ENCODE measurements around the gene PCDHGB6. TPM values are rescaled to one million over a fixed set of nuclear protein-coding genes. Genes with fewer than 3 reads are reported as not detected.

Gene PCDHGB6
- total RNA-seq: 2.9 and 3.3 TPM in 2 replicates

DNA sequence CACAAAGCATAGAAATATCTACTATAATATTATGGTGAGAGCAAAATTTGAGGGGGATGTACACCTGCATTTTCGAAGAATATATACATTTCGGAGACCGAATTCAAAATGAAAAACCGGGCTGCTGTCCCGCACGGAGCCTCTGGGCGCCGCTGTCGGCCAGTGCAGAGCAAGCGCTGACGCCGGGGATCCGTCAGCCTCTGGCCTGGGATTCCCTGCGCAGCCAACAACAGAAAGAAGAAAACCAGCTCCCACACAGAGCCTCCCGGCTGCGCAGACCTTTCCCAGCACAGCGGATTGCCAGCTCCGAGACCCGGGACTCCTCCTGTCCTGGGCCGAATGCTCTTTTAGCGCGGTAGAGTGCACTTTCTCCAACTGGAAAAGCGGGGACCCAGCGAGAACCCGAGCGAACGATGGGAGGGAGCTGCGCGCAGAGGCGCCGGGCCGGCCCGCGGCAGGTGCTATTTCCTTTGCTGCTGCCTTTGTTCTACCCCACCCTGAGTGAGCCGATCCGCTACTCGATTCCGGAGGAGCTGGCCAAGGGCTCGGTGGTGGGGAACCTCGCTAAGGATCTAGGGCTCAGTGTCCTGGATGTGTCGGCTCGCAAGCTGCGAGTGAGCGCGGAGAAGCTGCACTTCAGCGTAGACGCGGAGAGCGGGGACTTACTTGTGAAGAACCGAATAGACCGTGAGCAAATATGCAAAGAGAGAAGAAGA lies at the start of gene PCDHGB6:
TSS of gene PCDHGB6 (plus strand) at position 232 of the 716 bp plus-strand sequence. CDS start at position 414, 182 bp downstream.

DNA sequence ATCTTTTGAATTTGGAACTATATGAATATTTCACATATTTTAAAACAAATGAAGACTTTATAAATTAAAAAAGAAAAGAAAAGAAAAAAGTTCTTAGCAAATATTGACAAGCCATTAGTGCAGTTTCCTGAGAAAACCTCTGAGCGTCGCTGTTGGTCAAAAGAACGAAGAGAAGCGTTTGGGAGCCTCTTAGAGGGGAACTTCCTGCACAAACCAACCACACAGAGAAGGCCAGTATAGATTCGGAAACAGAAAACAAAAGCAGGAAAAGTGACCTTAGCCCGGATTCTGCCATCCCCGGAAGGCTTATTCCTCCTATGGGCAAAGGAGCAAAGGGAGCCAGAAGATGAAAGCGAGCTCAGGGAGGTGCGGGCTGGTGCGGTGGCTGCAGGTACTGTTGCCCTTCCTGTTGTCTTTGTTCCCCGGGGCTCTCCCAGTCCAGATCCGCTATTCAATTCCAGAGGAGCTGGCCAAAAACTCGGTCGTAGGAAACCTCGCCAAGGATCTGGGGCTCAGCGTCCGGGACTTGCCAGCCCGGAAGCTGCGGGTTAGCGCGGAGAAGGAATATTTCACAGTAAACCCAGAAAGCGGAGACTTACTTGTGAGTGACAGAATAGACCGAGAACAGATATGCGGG lies 47.9 kb upstream of the PCDHGB6 start, which contains the start of gene PCDHGB2:
TSS of gene PCDHGB2 (plus strand) at position 205 of the 637 bp plus-strand sequence. CDS start at position 347, 142 bp downstream.

DNA sequence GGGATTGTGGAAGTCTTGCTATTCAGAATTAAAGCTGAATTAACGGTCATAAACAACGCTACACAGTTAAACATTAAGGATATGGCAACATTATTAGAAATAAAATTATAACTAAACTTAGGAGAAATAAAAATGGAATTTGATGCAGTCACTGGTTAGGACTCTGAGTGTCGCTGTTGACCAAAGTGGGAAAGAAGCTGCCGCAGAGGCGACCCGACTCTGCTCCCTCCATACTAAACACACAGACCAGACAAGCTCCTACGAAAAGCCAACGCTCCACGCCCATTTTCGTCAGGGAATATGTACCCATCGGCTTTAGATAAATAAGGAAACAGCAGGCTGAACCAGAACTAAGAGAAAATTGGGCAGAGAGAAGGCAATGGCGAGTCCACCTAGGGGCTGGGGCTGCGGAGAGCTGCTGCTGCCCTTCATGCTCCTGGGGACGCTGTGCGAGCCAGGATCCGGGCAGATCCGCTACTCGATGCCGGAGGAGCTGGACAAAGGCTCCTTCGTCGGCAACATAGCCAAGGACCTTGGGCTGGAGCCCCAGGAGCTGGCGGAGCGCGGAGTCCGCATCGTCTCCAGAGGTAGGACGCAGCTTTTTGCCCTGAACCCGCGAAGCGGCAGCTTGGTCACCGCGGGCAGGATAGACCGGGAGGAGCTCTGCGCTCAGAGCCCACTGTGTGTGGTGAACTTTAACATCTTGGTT lies 43.7 kb upstream of the PCDHGB6 start, which contains the start of gene PCDHGA5:
TSS of gene PCDHGA5 (plus strand) at position 211 of the 709 bp plus-strand sequence. CDS start at position 380, 169 bp downstream.

DNA sequence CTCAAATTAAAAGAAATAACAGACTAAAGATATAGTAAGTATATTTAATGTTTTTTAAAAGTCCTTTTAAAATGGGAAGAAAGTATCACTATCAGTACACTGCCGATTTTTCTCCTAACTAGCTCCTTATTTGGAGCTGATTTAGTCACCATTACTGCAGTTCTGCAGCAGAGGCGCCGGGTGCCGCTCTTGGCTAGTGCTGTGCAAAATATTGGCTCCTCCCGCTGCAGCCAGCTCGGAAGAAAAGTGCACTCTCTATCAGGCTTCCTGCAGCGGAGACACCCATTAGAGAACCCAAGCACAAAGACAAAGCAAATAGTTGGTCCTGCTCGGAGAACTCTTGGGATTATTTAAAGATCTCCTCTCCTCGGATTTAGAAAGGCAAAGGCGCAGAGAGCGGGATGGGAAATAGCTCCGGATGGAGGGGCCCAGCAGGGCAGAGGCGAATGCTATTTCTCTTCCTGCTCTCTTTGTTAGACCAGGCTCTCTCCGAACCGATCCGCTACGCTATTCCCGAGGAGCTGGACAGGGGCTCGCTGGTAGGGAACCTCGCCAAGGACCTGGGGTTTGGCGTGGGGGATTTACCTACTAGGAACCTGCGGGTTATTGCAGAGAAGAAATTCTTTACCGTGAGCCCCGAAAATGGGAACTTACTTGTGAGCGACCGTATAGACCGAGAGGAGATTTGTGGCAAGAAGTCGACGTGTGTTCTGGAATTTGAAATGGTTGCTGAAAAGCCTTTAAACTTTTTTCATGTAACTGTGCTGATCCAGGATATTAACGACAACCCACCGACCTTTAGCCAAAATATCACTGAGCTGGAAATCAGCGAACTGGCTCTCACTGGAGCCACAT lies 37.6 kb upstream of the PCDHGB6 start, which contains the start of gene PCDHGB3:
TSS of gene PCDHGB3 (plus strand) at position 249 of the 855 bp plus-strand sequence. CDS start at position 402, 153 bp downstream.

DNA sequence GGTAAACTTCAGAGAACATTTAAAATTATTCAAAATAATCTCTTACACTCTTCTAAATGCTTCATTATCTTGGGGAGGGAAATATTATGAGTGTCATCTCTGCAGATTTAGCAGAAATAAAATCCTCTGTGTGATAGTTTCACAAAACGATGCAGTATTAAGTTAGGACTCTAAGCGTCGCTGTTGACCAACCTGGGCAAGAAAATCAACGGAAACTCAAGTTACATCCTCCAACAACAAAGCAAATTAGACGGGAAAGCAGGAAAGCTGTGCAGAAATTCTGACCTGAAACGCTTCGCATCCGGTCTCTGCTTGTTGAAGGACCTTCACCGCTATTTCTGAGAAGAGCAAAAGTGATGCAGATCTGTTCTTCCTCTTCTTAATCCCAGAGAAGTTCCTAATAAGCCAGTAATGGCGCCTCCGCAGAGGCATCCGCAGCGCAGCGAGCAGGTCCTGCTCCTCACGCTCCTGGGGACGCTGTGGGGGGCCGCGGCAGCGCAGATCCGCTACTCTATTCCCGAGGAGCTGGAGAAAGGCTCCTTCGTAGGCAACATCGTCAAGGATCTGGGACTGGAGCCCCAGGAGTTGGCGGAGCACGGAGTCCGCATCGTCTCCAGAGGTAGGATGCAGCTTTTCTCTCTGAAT lies 34.0 kb upstream of the PCDHGB6 start, which contains the start of gene PCDHGA6:
TSS of gene PCDHGA6 (plus strand) at position 219 of the 645 bp plus-strand sequence. CDS start at position 412, 193 bp downstream.

DNA sequence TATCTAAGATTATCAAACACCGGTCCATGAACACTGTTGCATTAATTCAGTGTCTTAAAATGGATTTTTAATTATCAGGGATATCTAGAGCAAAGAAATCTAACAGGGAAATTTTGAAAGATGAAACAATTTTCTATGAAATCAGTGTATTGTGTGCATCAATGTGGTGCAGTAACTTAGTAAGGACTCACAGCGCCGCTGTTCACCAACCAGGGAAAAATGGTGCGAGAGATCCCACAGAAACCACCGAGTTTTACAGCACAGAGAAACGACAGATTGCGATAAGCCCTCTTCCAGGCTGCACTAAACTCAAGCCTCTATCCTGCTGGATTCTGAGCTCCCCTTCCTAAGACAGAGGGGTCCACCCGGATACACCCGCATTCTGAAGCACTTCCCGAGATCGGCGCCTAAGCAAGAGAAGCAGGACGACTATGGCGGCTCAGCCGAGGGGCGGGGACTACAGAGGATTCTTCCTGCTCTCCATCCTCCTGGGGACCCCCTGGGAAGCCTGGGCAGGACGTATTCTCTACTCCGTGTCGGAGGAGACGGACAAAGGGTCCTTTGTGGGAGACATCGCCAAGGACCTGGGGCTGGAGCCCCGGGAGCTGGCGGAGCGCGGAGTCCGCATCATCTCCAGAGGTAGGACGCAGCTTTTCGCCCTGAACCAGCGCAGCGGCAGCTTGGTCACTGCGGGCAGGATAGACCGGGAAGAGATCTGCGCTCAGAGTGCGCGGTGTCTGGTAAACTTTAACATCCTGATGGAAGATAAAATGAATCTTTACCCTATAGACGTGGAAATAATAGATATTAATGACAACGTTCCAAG lies 25.1 kb upstream of the PCDHGB6 start, which contains the start of gene PCDHGA7:
TSS of gene PCDHGA7 (plus strand) at position 274 of the 826 bp plus-strand sequence. CDS start at position 432, 158 bp downstream.

DNA sequence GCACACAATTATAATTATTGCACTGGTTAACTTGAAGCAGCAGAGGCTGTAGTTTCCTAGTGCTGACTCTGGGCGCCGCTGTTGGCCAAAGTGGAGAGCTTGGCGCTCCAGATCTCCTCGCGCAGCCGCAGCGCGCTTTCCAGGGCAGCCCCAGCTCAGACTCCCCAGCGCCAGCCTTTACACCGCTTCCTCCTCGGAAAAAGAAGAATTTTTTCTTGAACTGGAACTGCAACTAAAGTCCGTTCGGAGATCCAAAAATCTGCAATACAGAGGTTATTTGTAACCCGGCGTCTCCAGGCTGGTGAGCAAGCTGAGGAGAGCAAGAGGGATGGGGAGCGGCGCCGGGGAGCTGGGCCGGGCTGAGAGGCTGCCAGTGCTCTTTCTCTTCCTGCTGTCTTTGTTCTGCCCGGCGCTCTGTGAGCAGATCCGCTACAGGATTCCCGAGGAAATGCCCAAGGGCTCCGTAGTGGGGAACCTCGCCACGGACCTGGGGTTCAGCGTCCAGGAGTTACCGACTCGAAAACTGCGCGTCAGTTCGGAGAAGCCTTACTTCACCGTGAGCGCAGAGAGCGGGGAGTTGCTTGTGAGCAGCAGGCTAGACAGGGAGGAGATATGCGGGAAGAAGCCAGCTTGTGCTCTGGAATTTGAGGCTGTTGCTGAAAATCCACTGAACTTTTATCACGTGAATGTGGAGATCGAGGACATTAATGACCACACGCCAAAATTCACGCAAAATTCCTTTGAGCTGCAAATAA lies 20.1 kb upstream of the PCDHGB6 start, which contains the start of gene PCDHGB4:
TSS of gene PCDHGB4 (plus strand) at position 142 of the 755 bp plus-strand sequence. CDS start at position 329, 187 bp downstream.

DNA sequence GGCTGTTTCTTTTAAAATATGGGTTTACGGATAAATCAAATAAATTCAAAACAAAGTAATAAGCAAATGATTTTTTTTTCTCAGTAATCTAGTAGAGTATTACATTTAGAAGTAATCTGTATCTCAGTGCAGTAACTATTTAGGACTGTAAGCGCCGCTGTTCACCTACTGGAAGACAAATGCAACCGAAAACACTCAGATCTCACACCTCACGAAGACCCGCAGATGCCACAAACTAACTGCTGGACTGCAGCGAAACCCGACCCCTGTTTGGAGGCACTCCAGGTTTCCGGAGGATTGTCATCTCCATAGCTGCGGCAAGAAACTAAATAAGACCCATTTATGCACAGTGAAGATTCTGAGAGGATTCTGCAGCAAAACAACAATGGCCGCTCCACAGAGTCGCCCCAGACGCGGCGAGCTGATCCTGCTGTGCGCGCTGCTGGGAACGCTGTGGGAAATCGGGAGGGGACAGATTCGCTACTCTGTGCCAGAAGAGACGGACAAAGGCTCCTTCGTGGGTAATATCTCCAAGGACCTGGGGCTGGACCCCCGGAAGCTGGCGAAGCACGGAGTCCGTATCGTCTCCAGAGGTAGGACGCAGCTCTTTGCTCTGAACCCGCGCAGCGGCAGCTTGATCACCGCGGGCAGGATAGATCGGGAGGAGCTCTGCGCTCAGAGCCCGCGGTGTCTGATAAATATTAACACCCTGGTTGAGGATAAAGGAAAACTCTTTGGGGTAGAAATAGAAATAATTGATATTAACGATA lies 15.2 kb upstream of the PCDHGB6 start, which contains the start of gene PCDHGA8:
TSS of gene PCDHGA8 (plus strand) at position 205 of the 770 bp plus-strand sequence. CDS start at position 386, 181 bp downstream.

DNA sequence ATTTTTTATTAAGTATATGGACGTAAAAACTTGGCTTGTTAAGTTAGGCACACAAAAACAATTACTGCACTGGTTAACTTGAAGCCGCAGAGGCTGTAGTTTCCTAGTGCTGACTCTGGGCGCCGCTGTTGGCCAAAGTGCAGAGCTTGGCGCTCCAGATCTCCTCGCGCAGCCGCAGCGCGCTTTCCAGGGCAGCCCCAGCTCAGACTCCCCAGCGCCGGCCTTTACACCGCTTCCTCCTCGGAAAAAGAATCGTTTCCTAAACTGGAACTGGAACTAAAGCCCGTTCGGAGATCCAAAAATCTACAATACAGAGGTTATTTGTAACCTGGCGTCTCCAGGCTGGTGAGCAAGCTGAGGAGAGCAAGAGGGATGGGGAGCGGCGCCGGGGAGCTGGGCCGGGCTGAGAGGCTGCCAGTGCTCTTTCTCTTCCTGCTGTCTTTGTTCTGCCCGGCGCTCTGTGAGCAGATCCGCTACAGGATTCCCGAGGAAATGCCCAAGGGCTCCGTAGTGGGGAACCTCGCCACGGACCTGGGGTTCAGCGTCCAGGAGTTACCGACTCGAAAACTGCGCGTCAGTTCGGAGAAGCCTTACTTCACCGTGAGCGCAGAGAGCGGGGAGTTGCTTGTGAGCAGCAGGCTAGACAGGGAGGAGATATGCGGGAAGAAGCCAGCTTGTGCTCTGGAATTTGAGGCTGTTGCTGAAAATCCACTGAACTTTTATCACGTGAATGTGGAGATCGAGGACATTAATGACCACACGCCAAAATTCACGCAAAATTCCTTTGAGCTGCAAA lies 9.9 kb upstream of the PCDHGB6 start, which contains the start of gene PCDHGB5:
TSS of gene PCDHGB5 (plus strand) at position 192 of the 796 bp plus-strand sequence. CDS start at position 373, 181 bp downstream.

DNA sequence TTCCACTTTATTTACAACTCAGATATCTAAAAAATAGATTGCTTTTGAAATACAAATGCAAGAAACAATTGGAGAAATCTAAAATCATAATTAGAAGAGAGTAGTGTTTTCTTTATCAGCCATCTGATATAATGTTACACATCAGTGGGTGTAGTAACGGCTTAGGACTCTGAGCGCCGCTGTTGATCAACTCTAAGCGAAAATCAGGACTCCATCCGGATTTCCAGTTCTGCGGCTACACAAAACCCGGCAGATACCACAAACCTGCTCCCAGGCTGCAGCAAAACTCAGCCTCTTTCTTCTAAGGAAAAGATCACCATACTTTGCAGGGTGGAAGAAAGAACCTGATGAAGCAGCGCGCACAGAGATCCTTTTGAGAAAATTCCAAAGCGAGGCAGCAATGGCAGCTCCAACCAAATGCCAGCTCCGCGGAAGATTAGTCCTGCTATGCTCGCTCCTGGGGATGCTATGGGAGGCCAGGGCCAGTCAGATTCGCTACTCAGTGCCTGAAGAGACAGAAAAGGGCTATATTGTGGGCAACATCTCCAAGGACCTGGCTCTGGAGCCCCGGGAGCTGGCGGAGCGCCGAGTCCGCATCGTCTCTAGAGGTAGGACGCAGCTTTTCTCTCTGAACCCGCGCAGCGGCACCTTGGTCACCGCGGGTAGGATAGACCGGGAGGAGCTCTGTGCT lies 5.1 kb upstream of the PCDHGB6 start, which contains the start of gene PCDHGA9:
TSS of gene PCDHGA9 (plus strand) at position 226 of the 691 bp plus-strand sequence. CDS start at position 401, 175 bp downstream.

DNA sequence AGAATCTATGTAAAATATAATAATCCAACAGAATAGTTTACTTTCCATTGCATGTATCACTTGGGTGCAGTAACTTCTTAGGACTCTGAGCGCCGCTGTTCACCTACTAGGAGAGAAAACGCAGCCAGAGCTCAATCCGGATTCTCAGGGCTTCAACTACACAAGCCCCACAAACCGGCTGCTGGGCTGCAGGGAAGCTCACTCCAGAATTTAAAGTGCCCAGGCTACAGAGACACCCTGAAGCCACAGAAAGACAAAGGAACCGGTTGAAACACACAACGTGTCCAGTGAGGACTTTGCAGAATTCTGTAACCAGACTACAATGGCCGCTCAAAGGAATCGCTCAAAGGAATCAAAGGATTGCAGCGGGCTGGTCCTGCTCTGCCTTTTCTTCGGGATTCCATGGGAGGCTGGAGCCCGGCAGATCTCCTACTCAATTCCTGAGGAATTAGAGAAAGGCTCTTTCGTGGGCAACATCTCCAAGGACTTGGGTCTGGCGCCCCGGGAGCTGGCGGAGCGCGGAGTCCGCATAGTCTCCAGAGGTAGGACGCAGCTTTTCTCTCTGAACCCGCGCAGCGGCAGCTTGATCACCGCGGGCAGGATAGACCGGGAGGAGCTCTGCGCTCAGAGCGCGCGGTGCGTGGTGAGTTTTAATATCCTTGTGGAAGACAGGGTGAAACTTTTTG lies 5.2 kb downstream of the PCDHGB6 start, which contains the start of gene PCDHGA10:
TSS of gene PCDHGA10 (plus strand) at position 134 of the 686 bp plus-strand sequence. CDS start at position 323, 189 bp downstream.

DNA sequence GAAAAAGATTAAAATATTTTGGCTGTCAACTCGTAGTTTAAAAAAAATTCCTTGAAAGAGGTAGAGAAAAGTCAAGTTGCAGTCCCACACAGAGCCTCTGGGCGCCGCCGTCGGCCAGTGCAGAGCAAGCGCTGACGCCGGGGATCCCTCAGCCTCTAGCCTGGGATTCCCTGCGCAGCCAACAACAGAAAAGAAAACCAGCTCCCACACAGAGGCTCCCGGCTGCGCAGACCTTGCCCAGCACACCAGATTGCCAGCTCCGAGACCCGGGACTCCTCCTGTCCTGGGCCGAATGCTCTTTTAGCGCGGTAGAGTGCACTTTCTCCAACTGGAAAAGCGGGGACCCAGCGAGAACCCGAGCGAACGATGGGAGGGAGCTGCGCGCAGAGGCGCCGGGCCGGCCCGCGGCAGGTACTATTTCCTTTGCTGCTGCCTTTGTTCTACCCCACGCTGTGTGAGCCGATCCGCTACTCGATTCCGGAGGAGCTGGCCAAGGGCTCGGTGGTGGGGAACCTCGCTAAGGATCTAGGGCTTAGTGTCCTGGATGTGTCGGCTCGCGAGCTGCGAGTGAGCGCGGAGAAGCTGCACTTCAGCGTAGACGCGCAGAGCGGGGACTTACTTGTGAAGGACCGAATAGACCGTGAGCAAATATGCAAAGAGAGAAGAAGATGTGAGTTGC lies 9.8 kb downstream of the PCDHGB6 start, which contains the start of gene PCDHGB7:
TSS of gene PCDHGB7 (plus strand) at position 184 of the 679 bp plus-strand sequence. CDS start at position 367, 183 bp downstream.

DNA sequence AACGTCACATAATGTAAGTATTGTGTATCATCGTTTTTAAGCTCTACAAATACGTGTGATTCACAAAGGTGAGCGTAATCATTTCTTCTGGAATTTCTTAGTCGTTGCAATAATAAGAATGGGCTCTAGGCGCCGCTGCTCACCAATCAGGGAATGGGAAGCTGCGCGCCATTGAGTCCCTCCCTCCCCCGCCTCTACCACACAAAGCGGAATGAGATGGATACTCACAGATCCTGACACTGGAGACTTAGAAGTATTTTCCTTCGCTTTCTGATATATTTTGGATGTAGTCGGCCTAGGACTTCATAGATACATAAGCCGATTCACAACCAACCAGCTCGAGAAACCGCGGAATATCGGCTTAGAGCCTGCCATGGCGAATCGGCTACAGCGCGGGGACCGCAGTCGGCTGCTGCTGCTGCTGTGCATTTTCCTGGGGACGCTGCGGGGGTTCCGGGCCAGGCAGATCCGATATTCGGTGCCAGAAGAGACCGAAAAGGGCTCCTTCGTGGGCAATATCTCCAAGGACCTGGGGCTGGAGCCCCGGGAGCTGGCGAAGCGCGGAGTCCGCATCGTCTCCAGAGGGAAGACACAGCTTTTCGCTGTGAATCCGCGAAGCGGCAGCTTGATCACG lies 13.2 kb downstream of the PCDHGB6 start, which contains the start of gene PCDHGA11:
TSS of gene PCDHGA11 (plus strand) at position 197 of the 634 bp plus-strand sequence. CDS start at position 374, 177 bp downstream.

DNA sequence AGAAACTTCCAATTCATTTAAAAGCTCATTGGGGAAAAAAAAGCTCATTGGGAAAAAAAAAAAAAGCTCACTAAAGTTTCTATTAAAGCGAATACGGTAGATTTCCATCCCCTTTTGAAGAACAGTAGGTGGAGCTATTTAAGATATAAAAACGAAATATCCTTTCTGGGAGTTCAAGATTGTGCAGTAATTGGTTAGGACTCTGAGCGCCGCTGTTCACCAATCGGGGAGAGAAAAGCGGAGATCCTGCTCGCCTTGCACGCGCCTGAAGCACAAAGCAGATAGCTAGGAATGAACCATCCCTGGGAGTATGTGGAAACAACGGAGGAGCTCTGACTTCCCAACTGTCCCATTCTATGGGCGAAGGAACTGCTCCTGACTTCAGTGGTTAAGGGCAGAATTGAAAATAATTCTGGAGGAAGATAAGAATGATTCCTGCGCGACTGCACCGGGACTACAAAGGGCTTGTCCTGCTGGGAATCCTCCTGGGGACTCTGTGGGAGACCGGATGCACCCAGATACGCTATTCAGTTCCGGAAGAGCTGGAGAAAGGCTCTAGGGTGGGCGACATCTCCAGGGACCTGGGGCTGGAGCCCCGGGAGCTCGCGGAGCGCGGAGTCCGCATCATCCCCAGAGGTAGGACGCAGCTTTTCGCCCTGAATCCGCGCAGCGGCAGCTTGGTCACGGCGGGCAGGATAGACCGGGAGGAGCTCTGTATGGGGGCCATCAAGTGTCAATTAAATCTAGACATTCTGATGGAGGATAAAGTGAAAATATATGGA lies 22.7 kb downstream of the PCDHGB6 start, which contains the start of gene PCDHGA12:
TSS of gene PCDHGA12 (plus strand) at position 176 of the 782 bp plus-strand sequence. CDS start at position 429, 253 bp downstream.

